Activated naive CD4-positive, alpha-beta T cell treated with anti-CD3 and anti-CD28 coated beads for 36 hours (primary cell): ENCODE results near the gene GLMN. TPM values are rescaled to one million over a fixed set of nuclear protein-coding genes. Genes with fewer than 3 reads are reported as not detected.
A peak's percentile ranks its signal among the peaks of the same experiment; 100 is the strongest.

Experiments used
- CTCF ChIA-PET: fragments of 350-600 bp; sonication (Branson Sonifier 250); formaldehyde crosslinking; loops from one replicate; lab custom pipeline; 2021; ENCODE audit warnings: antibody characterized with exemption; lab: Charles Lee
- DNase-seq: peaks from one replicate; pipeline ENCODE4 v3.0.0-alpha.2; 2020
- H3K27ac Mint-ChIP-seq: one replicate; pipeline ENCODE4 v1.8.0; 2021; ENCODE audit warnings: mild to moderate bottlenecking, mixed read lengths
- H3K27me3 Mint-ChIP-seq: one replicate; pipeline ENCODE4 v1.8.0; 2021; ENCODE audit warnings: low read depth, mixed read lengths
- H3K36me3 Mint-ChIP-seq: one replicate; pipeline ENCODE4 v1.8.0; 2021; ENCODE audit warnings: low read depth, mixed read lengths
- H3K4me1 Mint-ChIP-seq: one replicate; pipeline ENCODE4 v1.8.0; 2021; ENCODE audit warnings: low read depth, mixed read lengths
- H3K4me3 Mint-ChIP-seq: one replicate; pipeline ENCODE4 v1.8.0; 2021; ENCODE audit warnings: mild to moderate bottlenecking, moderate library complexity, mixed read lengths
- H3K9me3 Mint-ChIP-seq: one replicate; pipeline ENCODE4 v1.8.0; 2021; ENCODE audit warnings: mixed read lengths
- intact Hi-C: fragments of 100-400 bp; cut with micrococcal nuclease; formaldehyde crosslinking; loops from one replicate; pipeline ENCODE4 v1.15.1; 2023
- total RNA-seq, 2 experiments: library from RNA; stranded (reverse); gene quantifications; one replicate each; pipeline ENCODE4 v1.2.3, GENCODE V29; 2021

GLMN gene
- total RNA-seq, 2 experiments from 2014 or later = 14.0 to 15.3 TPM

DNA sequence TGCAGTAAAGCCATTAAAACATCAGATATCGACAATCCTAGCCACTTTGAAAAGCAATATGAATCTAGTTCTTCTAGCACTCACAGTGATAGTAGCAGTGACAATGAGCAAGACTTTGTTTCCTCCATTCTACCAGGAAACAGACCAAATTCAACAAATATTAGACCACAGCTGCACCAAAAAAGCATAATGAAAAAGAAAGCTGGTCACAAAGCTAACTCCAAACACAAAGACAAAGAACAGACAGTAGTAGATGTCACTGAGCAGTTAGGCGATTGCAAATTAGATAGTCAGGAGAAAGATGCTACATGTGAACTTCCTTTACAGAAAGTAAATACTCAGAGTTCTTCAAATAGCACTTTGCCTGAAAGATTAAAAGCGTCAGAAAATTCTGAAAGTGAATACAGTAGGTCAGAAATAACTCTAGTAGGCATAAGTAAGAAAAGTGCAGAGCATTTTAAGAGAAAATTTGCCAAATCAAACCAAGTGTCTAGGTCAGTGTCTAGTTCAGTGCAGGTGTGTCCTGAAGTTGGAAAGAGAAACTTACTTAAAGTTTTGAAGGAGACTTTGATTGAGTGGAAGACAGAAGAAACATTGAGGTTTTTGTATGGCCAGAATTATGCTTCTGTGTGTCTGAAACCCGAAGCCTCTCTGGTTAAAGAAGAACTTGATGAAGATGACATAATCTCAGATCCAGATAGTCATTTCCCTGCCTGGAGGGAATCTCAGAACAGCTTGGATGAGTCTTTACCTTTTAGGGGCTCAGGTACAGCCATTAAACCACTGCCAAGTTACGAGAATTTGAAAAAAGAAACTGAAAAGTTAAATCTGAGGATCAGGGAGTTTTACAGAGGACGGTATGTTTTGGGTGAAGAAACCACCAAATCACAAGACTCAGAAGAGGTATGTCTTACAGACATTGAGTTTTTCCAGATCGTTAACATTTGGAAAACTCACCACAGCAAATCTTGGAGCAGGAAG, 25.0 kb upstream of the GLMN start:
- H3K27ac Mint-ChIP-seq = peak overlapping the region; percentile 65
- intact Hi-C loops = no loop called here
- peaks cover 14% of the 10 kb centered on the region for H3K4me1 Mint-ChIP-seq
- CTCF ChIA-PET = no interaction called here
- peaks cover 21% of the 10 kb centered on the region for H3K9me3 Mint-ChIP-seq
- H3K27me3 Mint-ChIP-seq = no peaks in the 10 kb centered on the region
- H3K36me3 Mint-ChIP-seq = peaks cover 67% of the 10 kb centered on the region
- no peak for DNase-seq
- no peak overlapping the region for H3K4me3 Mint-ChIP-seq

DNA sequence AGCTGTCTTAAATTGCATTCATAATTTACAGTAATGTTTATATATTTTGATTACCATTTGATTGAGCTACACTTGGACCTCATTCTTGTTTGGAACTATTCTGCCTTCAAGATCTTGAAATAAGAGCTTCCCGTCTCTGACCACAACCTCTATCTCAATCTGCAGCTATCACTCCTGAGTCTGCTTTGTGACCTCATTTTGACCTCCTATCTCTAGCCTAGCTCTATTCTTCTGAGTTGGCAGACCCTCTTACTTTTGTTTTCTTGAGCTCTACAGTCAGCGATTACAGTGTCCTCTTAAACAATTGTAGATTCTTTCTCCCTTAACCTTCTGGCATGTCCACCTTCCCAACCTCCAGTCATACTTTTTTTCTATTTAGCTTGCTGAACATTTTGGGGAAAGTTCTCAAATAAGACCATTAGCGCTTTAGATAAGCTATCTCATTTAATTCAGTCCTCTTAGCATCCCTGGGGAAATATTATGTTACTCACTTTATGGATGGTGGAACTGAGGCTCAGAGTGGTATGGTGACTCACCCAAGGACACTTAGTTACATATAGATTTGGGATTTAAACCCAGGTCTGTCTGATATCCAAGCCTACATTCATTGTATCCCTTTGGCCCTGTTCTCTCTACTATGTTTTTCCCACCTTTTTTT, 19.2 kb upstream of the GLMN start:
- Mint-ChIP-seq H3K36me3 (peaks cover 28% of the 10 kb centered on the region), H3K9me3 (peaks cover 2% of the 10 kb centered on the region), H3K4me3 (no peak overlapping the region), H3K4me1 (peaks cover 55% of the 10 kb centered on the region), H3K27ac (no peak overlapping the region), H3K27me3 (no peaks in the 10 kb centered on the region)
- CTCF ChIA-PET = interaction anchor here (0.5 to 1.5 kb wide), 5 partner anchors 9 to 220 kb away, joined by 3 to 7 read pairs (median 3); no protein-coding TSS in a partner anchor
- no peak for DNase-seq
- intact Hi-C loops = loop anchor here (2.0 to 5.0 kb wide), 2 partner anchors 47 to 514 kb away; partner anchors contain the start of gene RPL5

DNA sequence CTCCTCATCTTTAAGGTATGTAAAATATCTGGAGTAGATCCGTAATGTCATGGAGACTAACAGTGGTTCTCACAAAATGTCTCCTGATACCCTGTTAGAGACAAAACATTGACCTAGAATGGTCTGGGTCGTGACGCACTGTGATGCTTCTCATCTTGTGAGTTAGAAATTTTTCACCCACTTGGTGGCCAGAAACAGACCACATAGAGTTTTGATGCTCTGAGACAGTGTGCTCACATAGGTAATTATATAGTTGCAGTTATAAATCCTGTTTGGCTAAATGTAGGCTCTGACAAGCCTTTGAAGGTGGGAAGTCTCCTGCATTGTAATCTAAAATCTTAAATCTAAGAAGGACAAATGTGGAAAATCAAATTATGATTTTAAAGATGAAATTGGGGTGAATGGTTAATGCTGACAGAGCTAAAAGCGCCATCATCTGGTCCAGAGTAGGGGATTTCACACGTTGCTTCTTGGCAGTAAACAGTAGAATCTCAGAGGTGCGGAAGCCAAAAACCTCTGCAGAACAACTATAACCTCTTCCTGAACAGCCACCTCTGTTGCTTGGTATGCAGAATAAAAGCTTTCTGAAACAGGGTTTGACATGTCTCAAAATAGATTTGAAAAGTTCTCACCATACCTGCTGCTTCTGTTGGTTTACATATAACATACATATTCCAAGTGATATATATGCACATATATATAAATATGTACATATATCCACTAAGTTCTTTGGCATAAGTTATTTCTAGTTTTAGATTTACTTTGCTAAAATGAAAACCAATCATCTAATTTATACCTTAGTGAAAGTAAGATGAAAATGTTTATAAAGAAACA, 17.2 kb upstream of the GLMN start:
- peaks cover 30% of the 10 kb centered on the region for H3K36me3 Mint-ChIP-seq
- no peaks in the 10 kb centered on the region for H3K27me3 Mint-ChIP-seq
- peaks cover 62% of the 10 kb centered on the region for H3K4me1 Mint-ChIP-seq

DNA sequence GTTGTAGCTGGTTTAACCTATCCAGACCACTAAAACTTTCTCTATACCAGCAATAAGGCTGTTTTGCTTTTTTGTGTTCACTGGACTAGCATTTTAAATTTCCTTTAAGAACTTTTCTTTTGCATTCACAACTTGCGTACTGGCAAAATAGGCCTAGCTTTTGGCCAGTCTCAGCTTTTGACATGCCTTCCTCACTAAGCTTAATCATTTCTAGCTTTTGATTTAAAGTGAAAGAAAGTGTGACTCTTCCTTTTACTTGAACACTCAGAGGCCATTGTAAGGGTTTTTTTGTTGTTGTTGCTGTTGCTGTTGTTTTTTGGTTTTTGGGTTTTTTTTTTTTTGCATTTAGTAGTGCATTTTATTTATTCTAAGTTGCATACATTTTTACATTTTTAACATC, 15.2 kb upstream of the GLMN start:
- peak overlapping the region; percentile 43 for H3K27ac Mint-ChIP-seq
- intact Hi-C loops = loop anchor here (1.0 to 2.0 kb wide), 3 partner anchors 163 to 758 kb away; no protein-coding TSS in a partner anchor
- H3K9me3 Mint-ChIP-seq = peaks cover 2% of the 10 kb centered on the region
- peaks cover 66% of the 10 kb centered on the region for H3K4me1 Mint-ChIP-seq
- no peaks in the 10 kb centered on the region for H3K27me3 Mint-ChIP-seq
- CTCF ChIA-PET = interaction anchor here (0.6 to 1.3 kb wide), 9 partner anchors 13 to 529 kb away, joined by 3 to 8 read pairs (median 4); no protein-coding TSS in a partner anchor
- DNase-seq = no peak
- peaks cover 22% of the 10 kb centered on the region for H3K36me3 Mint-ChIP-seq
- no peak overlapping the region for H3K4me3 Mint-ChIP-seq

More for the DNA sequence above, 17.2 kb upstream of the GLMN start:
- Mint-ChIP-seq H3K27ac (peak overlapping the region; percentile 82), H3K4me3 (no peak overlapping the region), H3K9me3 (peaks cover 2% of the 10 kb centered on the region)
- intact Hi-C loops = loop anchor here (1.0 to 5.0 kb wide), 6 partner anchors 17 to 516 kb away; partner anchors contain the start of genes RPAP2 and RPL5
- CTCF ChIA-PET = interaction anchor here (0.6 to 2.2 kb wide), 5 partner anchors 12 to 320 kb away, joined by 3 to 4 read pairs (median 3); no protein-coding TSS in a partner anchor
- DNase-seq = peak; percentile 62

DNA sequence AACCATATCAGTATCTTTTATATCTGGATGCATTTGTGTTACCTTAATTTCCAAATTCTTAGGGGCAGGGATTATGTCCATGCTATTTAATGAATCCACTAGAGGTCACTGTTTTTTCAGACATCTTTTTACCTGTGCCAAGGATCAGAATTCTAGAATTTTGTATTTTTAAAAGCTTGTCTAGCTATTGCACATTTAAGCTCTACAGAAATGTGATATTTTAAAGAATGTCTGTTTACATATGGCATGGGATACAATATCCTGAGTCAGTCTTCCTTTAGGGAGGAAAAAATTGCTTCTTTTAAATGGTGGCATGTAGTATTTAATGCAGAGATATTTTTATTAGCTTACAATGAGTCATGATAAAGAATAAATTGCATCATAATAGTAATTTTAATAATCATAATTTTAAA, 11.4 kb upstream of the GLMN start:
- Mint-ChIP-seq H3K27me3 (no peaks in the 10 kb centered on the region), H3K36me3 (peaks cover 23% of the 10 kb centered on the region), H3K27ac (no peak overlapping the region), H3K9me3 (peaks cover 2% of the 10 kb centered on the region), H3K4me1 (peaks cover 37% of the 10 kb centered on the region), H3K4me3 (no peak overlapping the region)
- DNase-seq = no peak
- intact Hi-C loops = loop anchor here (1.0 kb wide), 2 partner anchors 289 to 313 kb away; no protein-coding TSS in a partner anchor
- CTCF ChIA-PET = interaction anchor here (0.6 to 3.3 kb wide), 44 partner anchors 8 to 508 kb away, joined by 3 to 20 read pairs (median 4); partner anchors contain the start of gene GLMN

DNA sequence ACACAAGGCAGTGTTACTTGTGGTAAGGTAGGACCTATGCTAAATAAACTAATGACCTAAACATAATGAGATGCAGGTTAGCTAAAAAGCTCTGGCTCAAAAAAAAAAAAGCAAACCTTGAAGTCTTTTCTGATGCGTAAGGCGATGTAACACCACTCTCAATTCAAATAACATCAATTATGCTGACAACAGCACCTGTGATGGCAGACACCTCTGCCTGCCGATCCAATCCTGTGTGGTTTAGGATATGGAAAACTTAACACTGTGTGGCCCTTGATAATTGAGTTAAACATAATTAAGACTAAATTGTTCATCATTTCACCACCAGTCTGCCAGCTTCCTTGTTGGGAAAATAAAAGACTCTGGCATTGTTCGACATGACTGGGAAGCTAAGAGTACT, 9.2 kb upstream of the GLMN start:
- intact Hi-C loops = no loop called here
- CTCF ChIA-PET = interaction anchor here (1.1 to 1.3 kb wide), 2 partner anchors 289 to 316 kb away, joined by 3 to 5 read pairs; no protein-coding TSS in a partner anchor
- Mint-ChIP-seq H3K36me3 (peaks cover 24% of the 10 kb centered on the region), H3K4me1 (peaks cover 20% of the 10 kb centered on the region), H3K27me3 (no peaks in the 10 kb centered on the region), H3K9me3 (no peaks in the 10 kb centered on the region), H3K27ac (no peak overlapping the region), H3K4me3 (no peak overlapping the region)
- no peak for DNase-seq

DNA sequence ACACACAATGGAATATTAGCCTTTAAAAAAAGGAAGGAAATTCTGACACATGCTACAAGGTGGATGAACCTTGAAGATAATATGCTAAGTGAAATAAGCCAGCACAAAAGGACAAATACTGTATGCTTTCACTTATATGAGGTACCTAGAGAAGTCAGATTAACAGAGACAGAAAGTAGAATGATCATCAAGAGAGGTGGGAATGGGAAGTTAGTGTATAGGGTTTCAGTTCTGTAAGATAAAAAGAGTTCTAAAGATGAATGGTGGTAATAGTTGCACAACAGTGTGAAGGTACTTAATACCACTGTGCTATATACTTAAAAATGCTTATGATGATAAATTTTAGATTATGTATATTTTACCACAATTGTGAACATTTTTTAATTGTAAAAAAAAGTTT, 7.2 kb upstream of the GLMN start:
- Mint-ChIP-seq H3K9me3 (no peaks in the 10 kb centered on the region), H3K27me3 (no peaks in the 10 kb centered on the region), H3K4me1 (peaks cover 15% of the 10 kb centered on the region), H3K36me3 (peaks cover 19% of the 10 kb centered on the region), H3K27ac (no peak overlapping the region), H3K4me3 (no peak overlapping the region)
- DNase-seq = no peak
- CTCF ChIA-PET = interaction anchor here (1.0 kb wide), 1 partner anchor 298 kb away, joined by 3 read pairs; no protein-coding TSS in a partner anchor
- intact Hi-C loops = no loop called here

DNA sequence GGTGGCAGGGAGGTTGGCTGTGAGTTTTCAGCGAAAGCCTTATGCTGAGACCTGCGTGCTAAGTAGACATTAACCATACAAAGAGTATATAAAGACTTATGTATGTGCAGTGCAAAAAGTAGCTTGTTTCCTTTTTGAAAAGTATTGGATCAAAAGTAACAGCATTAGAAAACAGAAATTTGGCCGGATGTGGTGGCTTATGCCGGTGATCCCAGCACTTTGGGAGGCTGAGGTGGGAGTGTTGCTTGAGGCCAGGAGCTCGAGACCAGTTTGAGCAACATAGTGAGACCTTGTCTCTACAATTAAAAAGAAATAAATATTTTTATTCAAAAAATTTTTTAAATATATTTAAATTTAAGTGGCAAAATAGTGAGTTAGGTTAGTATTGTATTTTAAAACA, 2.2 kb upstream of the GLMN start:
- intact Hi-C loops = no loop called here
- Mint-ChIP-seq H3K27ac (no peak overlapping the region), H3K4me3 (no peak overlapping the region), H3K36me3 (peaks cover 19% of the 10 kb centered on the region), H3K9me3 (no peaks in the 10 kb centered on the region), H3K4me1 (peaks cover 33% of the 10 kb centered on the region), H3K27me3 (no peaks in the 10 kb centered on the region)
- CTCF ChIA-PET = interaction anchor here (0.6 to 2.6 kb wide), 4 partner anchors 9 to 322 kb away, joined by 3 to 10 read pairs (median 3); no protein-coding TSS in a partner anchor
- DNase-seq = no peak

DNA sequence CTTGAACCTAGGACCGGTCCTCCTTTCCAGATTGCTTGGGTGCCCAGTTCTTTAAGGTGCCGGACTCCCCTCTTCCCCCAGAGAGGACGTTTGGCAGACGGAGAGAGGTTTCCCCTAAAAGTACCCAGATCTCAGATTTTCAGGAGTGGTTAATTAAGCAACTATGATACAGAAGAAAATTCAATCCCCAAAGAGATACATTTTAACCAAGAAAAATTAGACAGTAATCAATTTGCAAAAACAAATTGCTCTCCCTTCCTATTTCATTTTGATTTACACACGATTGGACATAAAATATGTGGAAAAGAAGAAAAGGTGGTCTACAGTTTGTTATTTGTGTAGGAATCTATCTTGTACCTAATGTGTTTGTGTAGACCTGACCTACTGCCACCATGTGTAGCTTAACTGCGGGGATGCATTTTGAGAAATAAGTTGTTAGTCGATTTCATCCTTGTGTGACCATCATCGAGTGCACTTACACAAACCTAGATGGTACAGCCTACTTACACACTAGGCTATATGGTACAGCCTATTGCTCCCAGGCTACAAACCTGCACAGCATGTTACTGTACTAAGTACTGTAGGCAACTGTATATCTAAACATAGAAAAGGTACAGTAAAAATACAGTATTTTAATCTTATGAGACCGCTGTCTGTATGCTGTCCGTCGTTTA, 827 bp upstream of the GLMN start:
- no peak for DNase-seq
- Mint-ChIP-seq H3K4me1 (peaks cover 34% of the 10 kb centered on the region), H3K9me3 (no peaks in the 10 kb centered on the region), H3K27ac (peak overlapping the region; percentile 88), H3K4me3 (peak overlapping the region; percentile 86), H3K27me3 (no peaks in the 10 kb centered on the region), H3K36me3 (peaks cover 25% of the 10 kb centered on the region)
- intact Hi-C loops = loop anchor here (1.0 to 5.0 kb wide), 6 partner anchors 17 to 797 kb away; partner anchors contain the start of gene CDC7
- CTCF ChIA-PET = interaction anchor here (0.6 to 2.6 kb wide), 4 partner anchors 9 to 324 kb away, joined by 3 to 10 read pairs (median 4); no protein-coding TSS in a partner anchor

DNA sequence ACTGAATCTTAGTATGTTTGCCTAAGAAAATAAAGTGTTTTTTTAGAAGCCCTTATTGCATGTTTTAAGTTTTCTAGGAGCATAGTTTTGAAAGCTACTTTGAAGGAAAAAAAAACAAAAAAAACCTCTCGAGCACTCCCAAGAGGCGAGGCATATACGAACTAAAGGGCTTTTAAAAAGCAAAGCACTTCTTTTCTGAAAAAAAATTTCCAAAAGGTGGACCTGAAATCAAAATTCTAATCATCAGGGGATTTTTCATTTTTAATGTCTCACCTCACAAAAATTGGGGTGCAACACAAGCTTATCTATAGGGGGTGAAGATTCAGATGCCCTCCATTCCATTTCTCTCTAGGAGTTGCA, 594 bp downstream of the GLMN start:
- no peaks in the 10 kb centered on the region for H3K27me3 Mint-ChIP-seq
- no peak for DNase-seq
- H3K9me3 Mint-ChIP-seq = no peaks in the 10 kb centered on the region
- peaks cover 37% of the 10 kb centered on the region for H3K4me1 Mint-ChIP-seq
- intact Hi-C loops = loop anchor here (1.0 to 5.0 kb wide), 6 partner anchors 187 to 796 kb away; partner anchors contain the start of genes BTBD8 and CDC7
- peaks cover 24% of the 10 kb centered on the region for H3K36me3 Mint-ChIP-seq
- CTCF ChIA-PET = interaction anchor here (0.6 to 1.9 kb wide), 8 partner anchors 12 to 326 kb away, joined by 3 to 8 read pairs (median 3); no protein-coding TSS in a partner anchor
- H3K27ac Mint-ChIP-seq = peak overlapping the region; percentile 88
- peak overlapping the region; percentile 86 for H3K4me3 Mint-ChIP-seq
